Measurements from ENCODE around the gene TNKS2.

GRCh38 chr10:91772869-91773268 is 25.4 kb upstream of the TNKS2 start:
- TF ChIP-seq CTCF (IDR thresholded peaks at IDR 0.05; ENCODE audit: poor library complexity) (no peak), EZH2 (IDR thresholded peaks at IDR 0.05; ENCODE audit: borderline replicate concordance) (no peak)

Measured in hepatocyte (in vitro differentiated cells).